Fibroblast of villous mesenchyme (primary cell): Measurements from ENCODE around the gene ADAMTSL5. TPM values are rescaled to one million over a fixed set of nuclear protein-coding genes. Genes with fewer than 3 reads are reported as not detected.

Experiments used
- DNase-seq: peaks from one replicate; pipeline ENCODE4 v3.0.0-alpha.2; 2010; ENCODE audit warnings: low read depth
- H3K4me3 ChIP-seq: 2 replicates; pipeline ENCODE4 v1.5.1; 2011; ENCODE audit warnings: low read depth, mild to moderate bottlenecking, low read length
- total RNA-seq: library from RNA; depleted of rRNA; stranded (reverse); fragments of >200 nt; gene quantifications from 2 replicates; pipeline ENCODE4 v1.2.3, GENCODE V29; 2012
- TF ChIP-seq, protein P1 (sequence below): IDR thresholded peaks from 2 replicates; pipeline ENCODE4 v1.5.1; 2012; ENCODE audit warnings: low read depth, mild to moderate bottlenecking, low read length; ENCODE audit not compliant: insufficient read depth

ADAMTSL5 gene
- total RNA-seq, 1 donor: 6.9 TPM

DNA sequence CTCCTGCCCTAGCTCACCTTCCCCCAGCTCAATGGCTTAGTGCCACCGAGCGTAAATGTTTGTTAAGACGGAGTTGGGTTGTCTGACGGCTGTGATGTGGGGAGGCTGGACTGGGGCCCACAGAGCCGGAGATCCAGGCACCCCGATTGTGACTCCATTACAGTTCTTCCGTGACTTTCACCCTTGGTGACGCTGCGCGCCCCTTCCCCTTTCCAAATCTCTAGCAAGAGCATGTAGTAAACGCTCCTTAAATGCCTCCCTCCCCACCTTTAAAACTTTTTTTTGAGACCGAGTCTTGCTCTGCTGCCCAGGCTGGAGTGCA lies 21.0 kb downstream of the ADAMTSL5 start:
- no peak overlapping the region for H3K4me3 ChIP-seq
- DNase-seq: no peak
- TF ChIP-seq, protein P1, sequence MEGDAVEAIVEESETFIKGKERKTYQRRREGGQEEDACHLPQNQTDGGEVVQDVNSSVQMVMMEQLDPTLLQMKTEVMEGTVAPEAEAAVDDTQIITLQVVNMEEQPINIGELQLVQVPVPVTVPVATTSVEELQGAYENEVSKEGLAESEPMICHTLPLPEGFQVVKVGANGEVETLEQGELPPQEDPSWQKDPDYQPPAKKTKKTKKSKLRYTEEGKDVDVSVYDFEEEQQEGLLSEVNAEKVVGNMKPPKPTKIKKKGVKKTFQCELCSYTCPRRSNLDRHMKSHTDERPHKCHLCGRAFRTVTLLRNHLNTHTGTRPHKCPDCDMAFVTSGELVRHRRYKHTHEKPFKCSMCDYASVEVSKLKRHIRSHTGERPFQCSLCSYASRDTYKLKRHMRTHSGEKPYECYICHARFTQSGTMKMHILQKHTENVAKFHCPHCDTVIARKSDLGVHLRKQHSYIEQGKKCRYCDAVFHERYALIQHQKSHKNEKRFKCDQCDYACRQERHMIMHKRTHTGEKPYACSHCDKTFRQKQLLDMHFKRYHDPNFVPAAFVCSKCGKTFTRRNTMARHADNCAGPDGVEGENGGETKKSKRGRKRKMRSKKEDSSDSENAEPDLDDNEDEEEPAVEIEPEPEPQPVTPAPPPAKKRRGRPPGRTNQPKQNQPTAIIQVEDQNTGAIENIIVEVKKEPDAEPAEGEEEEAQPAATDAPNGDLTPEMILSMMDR: no peak

DNA sequence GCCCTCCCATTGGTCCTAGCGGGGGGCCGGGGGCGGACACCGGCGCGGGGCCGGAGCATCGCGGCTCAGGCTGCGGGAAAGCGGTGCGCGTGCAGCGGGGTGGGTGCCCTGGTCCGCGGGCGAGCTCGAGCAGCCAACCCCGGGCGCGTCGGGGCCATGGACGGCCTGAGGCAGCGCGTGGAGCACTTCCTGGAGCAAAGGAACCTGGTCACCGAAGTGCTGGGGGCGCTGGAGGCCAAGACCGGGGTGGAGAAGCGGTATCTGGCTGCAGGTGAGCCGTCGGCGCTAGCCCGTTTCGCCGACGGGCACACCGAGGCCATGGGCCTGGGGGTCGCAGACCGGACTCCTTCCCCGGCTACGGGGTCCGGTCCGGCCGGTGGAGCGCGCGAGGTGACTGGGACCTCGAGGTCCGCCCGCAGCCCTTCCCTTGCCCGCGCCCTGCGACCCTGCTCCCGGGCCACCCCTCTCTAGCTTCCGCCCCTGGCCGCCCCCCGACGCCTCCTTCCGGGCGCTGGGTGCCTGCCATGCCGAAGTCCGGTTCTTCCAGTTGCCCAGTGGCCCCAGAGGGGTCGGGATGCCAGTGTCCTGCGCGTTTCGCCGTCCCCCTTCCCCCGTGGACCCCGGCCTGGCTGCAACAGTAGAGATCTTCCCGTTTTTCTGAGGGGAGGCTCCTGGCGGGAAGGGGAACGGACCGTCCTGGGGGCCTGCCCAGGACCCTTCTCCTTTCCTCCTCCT lies 21.5 kb downstream of the ADAMTSL5 start, which contains the start of gene REEP6:
TSS of gene REEP6 (plus strand) at position 68 of the 735 bp plus-strand sequence. CDS start at position 157, 89 bp downstream.
- peak within 1 kb of the TSS; percentile 65 for H3K4me3 ChIP-seq
- TF ChIP-seq, protein P1: no peak
- no peak for DNase-seq

DNA sequence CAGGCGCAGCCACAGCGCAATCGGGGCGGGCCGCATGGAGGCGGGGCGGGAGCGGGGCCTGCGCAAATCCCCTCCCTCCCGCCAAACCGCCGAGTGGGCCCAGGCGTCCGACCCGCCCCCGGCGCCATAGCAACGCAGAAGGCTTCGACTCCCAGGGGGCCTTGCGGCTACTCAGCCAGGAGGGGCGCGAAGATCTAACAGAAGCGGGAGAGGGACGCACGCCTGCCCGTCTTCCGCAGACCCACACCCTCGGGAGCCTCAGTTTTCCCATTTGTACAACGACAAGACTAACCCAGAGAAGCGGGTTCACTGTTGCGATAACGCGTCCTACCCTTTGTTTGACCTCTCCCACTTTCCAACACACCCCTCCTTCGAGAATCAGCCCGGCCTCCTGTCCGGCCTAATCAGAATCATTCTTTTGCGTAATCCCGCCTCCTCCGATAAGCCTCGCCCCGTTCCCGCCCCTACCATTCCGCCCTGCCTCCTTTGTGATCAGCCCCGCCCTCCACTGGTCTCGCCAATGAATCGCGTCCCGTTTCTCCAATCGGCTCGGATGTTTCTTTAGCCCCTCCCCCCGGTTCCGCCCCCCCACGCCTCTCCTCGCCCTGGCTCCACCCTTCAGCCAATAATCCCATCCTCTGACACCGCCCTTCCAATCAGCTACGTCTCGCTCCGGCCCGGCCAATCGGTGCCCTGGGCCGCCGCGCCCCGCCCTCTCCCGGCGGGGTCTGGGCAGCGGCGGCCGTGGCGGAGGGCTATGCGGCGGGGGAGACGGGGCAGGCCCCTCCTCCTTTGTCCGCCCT lies 22.3 kb downstream of the ADAMTSL5 start, which contains the start of gene PCSK4:
TSS of gene PCSK4 (minus strand) at position 40 of the 803 bp plus-strand sequence. CDS start at position 36, 4 bp downstream.
- DNase-seq: peak; percentile 100
- TF ChIP-seq, protein P1: no peak
- H3K4me3 ChIP-seq: peak within 1 kb of the TSS; percentile 65

DNA sequence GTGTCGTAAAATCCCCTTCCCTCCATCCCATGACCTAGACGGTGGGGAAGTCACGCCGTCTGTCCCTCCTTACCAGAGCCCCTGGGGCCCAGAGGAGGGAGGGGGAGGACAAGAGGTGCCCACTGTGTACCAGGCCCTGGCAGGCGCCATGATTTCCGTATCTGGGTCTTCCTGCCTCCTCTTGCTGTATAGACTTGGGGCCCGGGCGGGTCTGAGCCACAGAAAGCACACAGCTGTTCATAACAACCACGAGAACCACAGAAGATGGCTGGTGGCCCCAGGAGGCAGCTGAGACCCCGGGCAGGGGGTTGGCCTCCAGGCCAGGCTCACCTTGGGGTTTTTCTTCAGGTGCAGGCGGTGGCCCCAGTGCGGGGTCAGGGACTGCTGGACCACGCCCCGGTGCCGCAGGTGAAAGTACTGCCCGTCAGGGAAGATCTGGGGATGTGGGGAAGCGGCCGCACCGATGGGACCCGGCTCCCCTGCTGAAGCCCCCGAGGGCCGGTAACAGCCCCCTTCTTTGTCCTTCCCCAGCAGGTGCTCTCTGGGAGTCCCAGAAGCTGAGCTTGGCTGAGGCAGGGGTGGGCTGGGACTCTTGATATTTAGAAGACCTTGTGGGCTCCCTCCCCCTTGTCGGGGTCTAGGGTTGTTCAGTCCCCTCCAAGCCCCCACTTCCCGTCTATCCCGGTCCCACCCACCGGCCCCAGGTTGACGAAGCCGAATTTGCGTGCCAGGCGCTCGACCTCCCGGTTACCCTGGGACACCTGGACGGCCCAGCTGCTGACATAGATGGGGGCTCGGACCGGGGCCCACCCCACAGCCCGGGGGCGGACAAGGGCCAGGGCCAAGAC lies 23.1 kb downstream of the ADAMTSL5 start:
- H3K4me3 ChIP-seq: peak overlapping the region; percentile 65
- DNase-seq: no peak
- TF ChIP-seq, protein P1: no peak

DNA sequence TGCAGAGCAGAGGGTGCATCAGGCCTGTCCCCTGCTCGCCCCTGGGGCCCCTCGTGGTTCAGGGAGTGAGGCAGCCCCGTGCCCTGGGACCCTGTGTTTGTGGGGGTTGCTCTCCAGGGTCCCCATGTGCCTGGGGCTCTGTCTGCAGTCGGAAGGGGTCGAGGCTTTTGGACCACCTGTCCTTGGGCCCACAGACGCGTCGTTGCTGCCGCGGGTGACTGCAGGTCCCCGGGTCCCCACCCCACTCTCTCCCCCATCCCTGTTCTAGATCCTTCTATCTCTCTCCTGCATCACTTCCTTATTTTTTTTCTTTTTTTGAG lies 24.6 kb downstream of the ADAMTSL5 start:
- no peak overlapping the region for H3K4me3 ChIP-seq
- TF ChIP-seq, protein P1: no peak
- no peak for DNase-seq

DNA sequence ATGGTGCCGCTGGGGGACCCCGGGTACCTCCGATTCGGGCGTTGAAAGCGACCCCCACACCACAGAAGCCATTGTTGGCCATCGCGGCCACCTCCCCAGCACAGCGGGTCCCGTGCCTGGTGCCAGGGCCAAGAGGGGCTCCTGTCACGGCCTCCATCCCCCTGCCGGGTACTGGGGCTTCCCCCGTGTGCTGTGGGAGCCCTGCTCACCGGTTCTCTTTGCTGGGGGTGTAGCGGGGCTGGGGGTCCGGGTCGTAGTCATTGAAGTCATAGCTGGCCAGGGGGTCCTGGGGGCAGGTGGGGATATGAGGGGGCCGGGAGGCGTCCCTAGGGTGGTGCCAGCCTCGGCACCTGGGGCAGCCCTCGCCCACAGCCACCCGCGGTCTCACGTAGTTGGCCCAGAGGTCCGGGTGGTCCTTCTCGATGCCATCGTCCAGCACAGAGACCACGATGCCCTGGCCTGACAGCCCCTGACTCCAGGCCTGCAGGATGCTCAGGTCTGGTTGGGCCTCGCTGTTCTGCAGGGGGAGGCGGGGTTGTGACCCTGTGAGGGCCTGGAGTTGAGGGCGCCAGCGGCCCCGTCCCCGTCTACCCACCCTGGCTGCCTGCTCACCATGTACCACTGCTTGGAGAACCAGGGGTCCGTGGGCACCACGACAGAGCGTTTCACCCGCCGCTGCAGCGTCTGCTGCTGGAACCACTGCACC lies 25.1 kb downstream of the ADAMTSL5 start:
- no peak overlapping the region for H3K4me3 ChIP-seq
- no peak for DNase-seq
- TF ChIP-seq, protein P1: no peak
